Fibroblast of lung (primary cell): ENCODE results near the gene APOE. TPM values are rescaled to one million over a fixed set of nuclear protein-coding genes. Genes with fewer than 3 reads are reported as not detected.

Experiments
- DNase-seq, 2 donors: peaks; one replicate each; pipeline versions ENCODE4 v3.0.0 to v3.0.0-alpha.2; 2010; ENCODE audit warnings: low read depth in 2 of 2
- H2AFZ ChIP-seq: 2 replicates; pipeline ENCODE4 v1.5.1; 2012; ENCODE audit warnings: low read length, control low read depth, inconsistent platforms
- H3K27ac ChIP-seq: 2 replicates; pipeline ENCODE4 v1.5.1; 2011; ENCODE audit warnings: low read length, control low read depth; ENCODE audit not compliant: insufficient read depth
- H3K27me3 ChIP-seq: 2 replicates; pipeline ENCODE4 v1.5.1; 2011; ENCODE audit warnings: mild to moderate bottlenecking, low read length; ENCODE audit not compliant: control insufficient read depth, insufficient read depth
- H3K36me3 ChIP-seq: 2 replicates; pipeline ENCODE4 v1.5.1; 2011; ENCODE audit warnings: low read length; ENCODE audit not compliant: control insufficient read depth, insufficient read depth
- H3K4me1 ChIP-seq: 2 replicates; pipeline ENCODE4 v1.5.1; 2011; ENCODE audit warnings: low read length; ENCODE audit not compliant: control insufficient read depth, insufficient read depth; ENCODE audit errors: extremely low read depth
- H3K4me2 ChIP-seq: 2 replicates; pipeline ENCODE4 v1.5.1; 2011; ENCODE audit warnings: low read length, control low read depth; ENCODE audit not compliant: insufficient read depth; ENCODE audit errors: extremely low read depth
- H3K4me3 ChIP-seq, 4 experiments: fragments of 200-600 bp in 1 of 4; sonication (generic) in 1 of 4; replicated peaks in 1 of 4; 2 replicates each; pipeline ENCODE4 v1.5.1; 2011 to 2016; ENCODE audit warnings: low read length in 4 of 4, low read depth in 3 of 4, mild to moderate bottlenecking in 3 of 4, control low read depth in 2 of 4, inconsistent platforms in 1 of 4, mixed read lengths in 1 of 4; ENCODE audit not compliant: insufficient read depth in 1 of 4; ENCODE audit errors: control extremely low read depth in 1 of 4
- H3K79me2 ChIP-seq: 2 replicates; pipeline ENCODE4 v1.5.1; 2012; ENCODE audit warnings: mild to moderate bottlenecking, low read length, inconsistent platforms; ENCODE audit not compliant: control insufficient read depth, insufficient read depth
- H3K9ac ChIP-seq: 2 replicates; pipeline ENCODE4 v1.5.1; 2011; ENCODE audit warnings: mild to moderate bottlenecking, low read length, control low read depth; ENCODE audit not compliant: insufficient read depth
- H3K9me3 ChIP-seq: 2 replicates; pipeline ENCODE4 v1.5.1; 2012; ENCODE audit warnings: low read depth, low read length; ENCODE audit not compliant: control insufficient read depth, insufficient read depth
- H4K20me1 ChIP-seq: 2 replicates; pipeline ENCODE4 v1.5.1; 2011; ENCODE audit warnings: low read length; ENCODE audit not compliant: control insufficient read depth, insufficient read depth; ENCODE audit errors: extremely low read depth
- EZH2 ChIP-seq: IDR thresholded peaks from 2 replicates; pipeline ENCODE4 v1.5.1; 2012; ENCODE audit warnings: low read length, control low read depth, mild to moderate bottlenecking; ENCODE audit errors: missing control alignments
- polyA plus RNA-seq, 2 donors: library from polyadenylated mRNA; depleted of rRNA in 1 of 2; stranded (reverse) in 1 of 2; unstranded in 1 of 2; fragments of >200 nt; gene quantifications; 2 replicates each; pipeline ENCODE4 v1.2.1, GENCODE V29; 2011 to 2012; ENCODE audit warnings: missing spikeins in 1 of 2
- total RNA-seq: library from RNA; depleted of rRNA; stranded (reverse); fragments of >200 nt; gene quantifications from 2 replicates; pipeline ENCODE4 v1.2.1, GENCODE V29; 2014
- TF ChIP-seq, protein P1 (sequence below), 2 donors: IDR thresholded peaks in 1 of 2; conservative IDR thresholded peaks in 1 of 2; 1 replicate in 1 of 2; 2 replicates in 1 of 2; pipeline ENCODE4 v1.5.1; 2011 to 2012; ENCODE audit warnings: low read length in 2 of 2, control low read depth in 1 of 2, inconsistent platforms in 1 of 2, low read depth in 1 of 2, mild to moderate bottlenecking in 1 of 2

APOE gene
- total and polyA plus RNA-seq, 2 donors (not counting 1 experiment from before 2014, with no cell fraction given) = 13.4 to 35.0 TPM

DNA sequence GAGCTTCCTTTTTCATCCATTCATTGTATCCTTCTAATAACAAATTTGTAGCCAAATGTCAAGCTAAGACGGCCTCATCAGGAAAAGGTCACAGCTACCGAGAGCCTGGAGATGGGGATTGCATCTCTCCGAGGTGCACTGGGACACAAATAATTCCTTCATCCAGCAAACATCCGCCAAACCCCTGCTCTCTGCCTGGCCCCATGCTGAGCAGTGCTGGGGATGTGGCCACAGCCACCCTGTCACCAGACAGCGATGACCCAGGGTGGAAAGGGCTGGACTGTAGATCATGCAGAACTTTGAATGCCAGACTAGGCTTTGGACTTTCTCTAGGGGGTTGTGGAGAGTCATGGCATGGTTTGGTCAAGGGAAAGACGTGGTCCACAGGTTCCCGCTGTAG lies 12.7 kb upstream of the APOE start:
- no peak overlapping the region for H3K27ac ChIP-seq
- H3K27me3 ChIP-seq = no peaks in the 10 kb centered on the region
- H3K4me2 ChIP-seq = no peak overlapping the region
- peaks cover 15% of the 10 kb centered on the region for H3K4me1 ChIP-seq
- H4K20me1 ChIP-seq = no peaks in the 10 kb centered on the region
- H3K36me3 ChIP-seq = peaks cover 23% of the 10 kb centered on the region
- H3K79me2 ChIP-seq = peaks cover 27% of the 10 kb centered on the region
- no peak for TF ChIP-seq EZH2
- TF ChIP-seq, protein P1, sequence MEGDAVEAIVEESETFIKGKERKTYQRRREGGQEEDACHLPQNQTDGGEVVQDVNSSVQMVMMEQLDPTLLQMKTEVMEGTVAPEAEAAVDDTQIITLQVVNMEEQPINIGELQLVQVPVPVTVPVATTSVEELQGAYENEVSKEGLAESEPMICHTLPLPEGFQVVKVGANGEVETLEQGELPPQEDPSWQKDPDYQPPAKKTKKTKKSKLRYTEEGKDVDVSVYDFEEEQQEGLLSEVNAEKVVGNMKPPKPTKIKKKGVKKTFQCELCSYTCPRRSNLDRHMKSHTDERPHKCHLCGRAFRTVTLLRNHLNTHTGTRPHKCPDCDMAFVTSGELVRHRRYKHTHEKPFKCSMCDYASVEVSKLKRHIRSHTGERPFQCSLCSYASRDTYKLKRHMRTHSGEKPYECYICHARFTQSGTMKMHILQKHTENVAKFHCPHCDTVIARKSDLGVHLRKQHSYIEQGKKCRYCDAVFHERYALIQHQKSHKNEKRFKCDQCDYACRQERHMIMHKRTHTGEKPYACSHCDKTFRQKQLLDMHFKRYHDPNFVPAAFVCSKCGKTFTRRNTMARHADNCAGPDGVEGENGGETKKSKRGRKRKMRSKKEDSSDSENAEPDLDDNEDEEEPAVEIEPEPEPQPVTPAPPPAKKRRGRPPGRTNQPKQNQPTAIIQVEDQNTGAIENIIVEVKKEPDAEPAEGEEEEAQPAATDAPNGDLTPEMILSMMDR (conservative IDR thresholded peaks at IDR 0.05 in 1 of 2, IDR thresholded peaks at IDR 0.05 in 1 of 2; ENCODE audit: low read depth in 1 of 2, low read length in 2 of 2) = no peak
- H3K9me3 ChIP-seq = no peaks in the 10 kb centered on the region
- no peak for DNase-seq
- H3K9ac ChIP-seq = no peak overlapping the region
- H3K4me3 ChIP-seq = no peak overlapping the region
- H2AFZ ChIP-seq = no peak overlapping the region

DNA sequence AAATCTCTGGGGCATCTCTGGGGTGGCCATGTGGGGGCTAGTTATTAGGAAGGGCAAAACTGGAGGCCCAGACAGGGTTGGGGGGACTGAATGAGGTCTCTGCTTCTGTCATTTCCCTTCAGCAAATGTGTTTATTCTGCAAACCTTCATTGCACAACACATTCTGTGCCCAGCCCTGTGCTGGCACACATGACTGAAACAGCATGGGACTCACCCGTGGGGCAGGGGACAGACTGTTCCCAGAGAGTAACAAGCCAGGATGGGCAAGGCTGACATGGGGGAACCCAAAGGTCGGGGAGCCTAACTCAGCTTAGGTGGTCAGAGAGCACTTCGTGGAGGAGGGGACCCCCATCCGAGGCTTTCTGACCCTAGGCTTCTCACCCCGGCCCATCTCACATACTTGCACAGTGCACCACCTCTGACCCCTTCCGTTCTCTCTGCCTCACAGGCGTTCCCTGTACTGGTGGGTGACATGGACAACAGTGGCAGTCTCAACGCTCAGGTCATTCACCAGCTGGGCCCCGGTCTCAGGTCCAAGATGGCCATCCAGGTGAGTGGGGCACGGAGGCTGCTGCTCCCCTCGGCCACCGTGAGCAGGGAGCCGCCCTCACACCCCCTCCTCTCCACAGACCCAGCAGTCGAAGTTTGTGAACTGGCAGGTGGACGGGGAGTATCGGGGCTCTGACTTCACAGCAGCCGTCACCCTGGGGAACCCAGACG lies 12.1 kb upstream of the APOE start:
- Histone ChIP-seq H3K9me3 (no peaks in the 10 kb centered on the region), H3K4me2 (no peak overlapping the region), H3K36me3 (peaks cover 21% of the 10 kb centered on the region), H3K9ac (no peak overlapping the region), H3K79me2 (peaks cover 27% of the 10 kb centered on the region), H3K4me1 (peaks cover 15% of the 10 kb centered on the region), H4K20me1 (no peaks in the 10 kb centered on the region), H3K27me3 (no peaks in the 10 kb centered on the region), H2AFZ (no peak overlapping the region), H3K27ac (no peak overlapping the region), H3K4me3 (no peak overlapping the region)
- TF ChIP-seq EZH2 = no peak
- TF ChIP-seq, protein P1 (conservative IDR thresholded peaks at IDR 0.05 in 1 of 2, IDR thresholded peaks at IDR 0.05 in 1 of 2; ENCODE audit: low read depth in 1 of 2, low read length in 2 of 2) = no peak
- no peak for DNase-seq

DNA sequence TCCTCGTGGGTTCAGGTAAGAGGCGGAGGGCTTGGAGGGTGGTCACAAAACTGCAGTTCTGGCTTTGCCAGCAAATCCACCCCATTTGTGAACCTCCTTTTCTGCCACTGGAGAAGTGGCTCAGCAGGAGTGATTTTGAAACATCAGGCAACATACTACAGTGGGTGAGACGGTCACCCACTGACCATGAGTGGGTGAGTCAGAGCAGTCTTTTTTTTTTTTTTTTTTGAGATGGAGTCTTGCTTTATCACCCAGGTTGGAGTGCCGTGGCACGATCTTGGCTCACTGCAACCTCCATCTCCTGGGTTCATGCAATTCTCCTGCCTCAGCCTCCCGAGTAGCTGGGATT lies 11.6 kb upstream of the APOE start:
- peaks cover 27% of the 10 kb centered on the region for H3K79me2 ChIP-seq
- H3K9me3 ChIP-seq = no peaks in the 10 kb centered on the region
- peaks cover 21% of the 10 kb centered on the region for H3K36me3 ChIP-seq
- H3K4me2 ChIP-seq = no peak overlapping the region
- no peak overlapping the region for H3K9ac ChIP-seq
- H2AFZ ChIP-seq = no peak overlapping the region
- TF ChIP-seq, protein P1 (conservative IDR thresholded peaks at IDR 0.05 in 1 of 2, IDR thresholded peaks at IDR 0.05 in 1 of 2; ENCODE audit: low read depth in 1 of 2, low read length in 2 of 2) = no peak
- no peak for TF ChIP-seq EZH2
- H3K4me1 ChIP-seq = peaks cover 15% of the 10 kb centered on the region
- no peaks in the 10 kb centered on the region for H3K27me3 ChIP-seq
- no peaks in the 10 kb centered on the region for H4K20me1 ChIP-seq
- no peak overlapping the region for H3K4me3 ChIP-seq
- no peak for DNase-seq
- no peak overlapping the region for H3K27ac ChIP-seq
